HEK293T (cell line): ENCODE results near the gene ZBTB25.

Source experiments
- LEF1 ChIP-seq: fragments of 450-650 bp; IDR thresholded peaks from 2 replicates; pipeline ENCODE4 v1.6.1; 2017; ENCODE audit warnings: mild to moderate bottlenecking, borderline replicate concordance
- SUZ12 ChIP-seq: fragments of 450-650 bp; IDR thresholded peaks from 2 replicates; pipeline ENCODE4 v1.6.1; 2016; ENCODE audit warnings: mild to moderate bottlenecking

- TF ChIP-seq LEF1 (no peak), SUZ12 (no peak)
Measured at GRCh38 chr14:64416348-64416932, 87.2 kb downstream of the ZBTB25 start.
